ENCODE measurements around the gene CRIM1. TPM values are rescaled to one million over a fixed set of nuclear protein-coding genes. Genes with fewer than 3 reads are reported as not detected.

Gene CRIM1
- total RNA-seq, 2 experiments from 2014 or later: 1.8 to 2.3 TPM

- Mint-ChIP-seq H3K4me1 (no peaks in the 10 kb centered on the region), H3K36me3 (ENCODE audit: low read depth) (no peaks in the 10 kb centered on the region), H3K27me3 (no peaks in the 10 kb centered on the region), H3K4me3 (no peak overlapping the region), H3K27ac (no peak overlapping the region), H3K9me3 (no peaks in the 10 kb centered on the region)
- ChIA-PET CTCF (no interaction called here), POLR2A (no interaction called here)
- DNase-seq: no peak
Observed at GRCh38 chr2:36466135-36466534, 110.6 kb downstream of the CRIM1 start.

GRCh38 chr2:36468463-36469105 is 113.0 kb downstream of the CRIM1 start:
- Mint-ChIP-seq H3K4me1 (no peaks in the 10 kb centered on the region), H3K4me3 (no peak overlapping the region), H3K36me3 (ENCODE audit: low read depth) (no peaks in the 10 kb centered on the region), H3K9me3 (no peaks in the 10 kb centered on the region), H3K27ac (no peak overlapping the region), H3K27me3 (no peaks in the 10 kb centered on the region)
- ChIA-PET POLR2A (no interaction called here), CTCF (no interaction called here)
- DNase-seq: no peak

- Mint-ChIP-seq H3K9me3 (no peaks in the 10 kb centered on the region), H3K36me3 (ENCODE audit: low read depth) (no peaks in the 10 kb centered on the region), H3K27ac (no peak overlapping the region), H3K4me1 (no peaks in the 10 kb centered on the region), H3K27me3 (no peaks in the 10 kb centered on the region), H3K4me3 (no peak overlapping the region)
- ChIA-PET CTCF (no interaction called here), POLR2A (no interaction called here)
- no peak for DNase-seq
Observed at GRCh38 chr2:36469106-36469477, 113.5 kb downstream of the CRIM1 start.

- Mint-ChIP-seq H3K36me3 (ENCODE audit: low read depth) (no peaks in the 10 kb centered on the region), H3K27me3 (no peaks in the 10 kb centered on the region), H3K4me1 (no peaks in the 10 kb centered on the region), H3K27ac (no peak overlapping the region), H3K9me3 (peaks cover under 1% of the 10 kb centered on the region), H3K4me3 (no peak overlapping the region)
- POLR2A ChIA-PET: no interaction called here
- CTCF ChIA-PET: no interaction called here
- DNase-seq: no peak
Observed at GRCh38 chr2:36469710-36470109, 114.1 kb downstream of the CRIM1 start.

GRCh38 chr2:36473230-36473629 is 117.7 kb downstream of the CRIM1 start:
- ChIA-PET POLR2A (no interaction called here), CTCF (interaction anchor here (0.9 kb wide), 1 partner anchor 17 kb away, joined by 3 read pairs; no protein-coding TSS in a partner anchor)
- no peak overlapping the region for H3K27ac Mint-ChIP-seq
- H3K4me1 Mint-ChIP-seq: no peaks in the 10 kb centered on the region
- H3K36me3 Mint-ChIP-seq (ENCODE audit: low read depth): peaks cover 1% of the 10 kb centered on the region
- no peak for DNase-seq
- H3K4me3 Mint-ChIP-seq: no peak overlapping the region
- peaks cover 11% of the 10 kb centered on the region for H3K9me3 Mint-ChIP-seq
- H3K27me3 Mint-ChIP-seq: no peaks in the 10 kb centered on the region

- DNase-seq: no peak
- POLR2A ChIA-PET: no interaction called here
- Mint-ChIP-seq H3K36me3 (ENCODE audit: low read depth) (peaks cover 1% of the 10 kb centered on the region), H3K9me3 (peaks cover 14% of the 10 kb centered on the region), H3K4me3 (no peak overlapping the region), H3K27ac (no peak overlapping the region), H3K4me1 (no peaks in the 10 kb centered on the region), H3K27me3 (no peaks in the 10 kb centered on the region)
- CTCF ChIA-PET: no interaction called here
Observed at GRCh38 chr2:36476411-36476810, 120.8 kb downstream of the CRIM1 start.

- peaks cover 1% of the 10 kb centered on the region for H3K36me3 Mint-ChIP-seq (ENCODE audit: low read depth)
- no peak overlapping the region for H3K4me3 Mint-ChIP-seq
- H3K27ac Mint-ChIP-seq: no peak overlapping the region
- ChIA-PET POLR2A (no interaction called here), CTCF (no interaction called here)
- H3K4me1 Mint-ChIP-seq: no peaks in the 10 kb centered on the region
- no peak for DNase-seq
- peaks cover 14% of the 10 kb centered on the region for H3K9me3 Mint-ChIP-seq
- no peaks in the 10 kb centered on the region for H3K27me3 Mint-ChIP-seq
Observed at GRCh38 chr2:36477315-36477714, 121.7 kb downstream of the CRIM1 start.

GRCh38 chr2:36477746-36478145 is 122.2 kb downstream of the CRIM1 start:
- ChIA-PET POLR2A (no interaction called here), CTCF (no interaction called here)
- peaks cover 1% of the 10 kb centered on the region for H3K36me3 Mint-ChIP-seq (ENCODE audit: low read depth)
- peaks cover 14% of the 10 kb centered on the region for H3K9me3 Mint-ChIP-seq
- H3K4me3 Mint-ChIP-seq: no peak overlapping the region
- H3K27ac Mint-ChIP-seq: no peak overlapping the region
- H3K4me1 Mint-ChIP-seq: no peaks in the 10 kb centered on the region
- H3K27me3 Mint-ChIP-seq: no peaks in the 10 kb centered on the region
- no peak for DNase-seq

- ChIA-PET CTCF (no interaction called here), POLR2A (no interaction called here)
- H3K9me3 Mint-ChIP-seq: peaks cover 14% of the 10 kb centered on the region
- no peak overlapping the region for H3K4me3 Mint-ChIP-seq
- DNase-seq: no peak
- H3K4me1 Mint-ChIP-seq: no peaks in the 10 kb centered on the region
- H3K36me3 Mint-ChIP-seq (ENCODE audit: low read depth): peaks cover 1% of the 10 kb centered on the region
- H3K27me3 Mint-ChIP-seq: no peaks in the 10 kb centered on the region
- no peak overlapping the region for H3K27ac Mint-ChIP-seq
Observed at GRCh38 chr2:36478332-36478738, 122.8 kb downstream of the CRIM1 start.

- no peak for DNase-seq
- ChIA-PET POLR2A (no interaction called here), CTCF (no interaction called here)
- Mint-ChIP-seq H3K27ac (no peak overlapping the region), H3K4me1 (no peaks in the 10 kb centered on the region), H3K27me3 (no peaks in the 10 kb centered on the region), H3K9me3 (peaks cover 14% of the 10 kb centered on the region), H3K36me3 (ENCODE audit: low read depth) (peaks cover 1% of the 10 kb centered on the region), H3K4me3 (no peak overlapping the region)
Observed at GRCh38 chr2:36478999-36479398, 123.4 kb downstream of the CRIM1 start.

- CTCF ChIA-PET: no interaction called here
- Mint-ChIP-seq H3K4me1 (no peaks in the 10 kb centered on the region), H3K4me3 (no peak overlapping the region), H3K27me3 (no peaks in the 10 kb centered on the region), H3K9me3 (peaks cover 14% of the 10 kb centered on the region), H3K36me3 (ENCODE audit: low read depth) (peaks cover 1% of the 10 kb centered on the region), H3K27ac (no peak overlapping the region)
- POLR2A ChIA-PET: no interaction called here
- DNase-seq: no peak
Observed at GRCh38 chr2:36479406-36479805, 123.8 kb downstream of the CRIM1 start.

- Mint-ChIP-seq H3K4me3 (no peak overlapping the region), H3K27me3 (no peaks in the 10 kb centered on the region), H3K9me3 (peaks cover 11% of the 10 kb centered on the region), H3K27ac (no peak overlapping the region), H3K36me3 (ENCODE audit: low read depth) (peaks cover 1% of the 10 kb centered on the region), H3K4me1 (no peaks in the 10 kb centered on the region)
- no peak for DNase-seq
- CTCF ChIA-PET: no interaction called here
- POLR2A ChIA-PET: no interaction called here
Observed at GRCh38 chr2:36480028-36480427, 124.5 kb downstream of the CRIM1 start.

GRCh38 chr2:36480636-36481035 is 125.1 kb downstream of the CRIM1 start:
- no peak for DNase-seq
- Mint-ChIP-seq H3K36me3 (ENCODE audit: low read depth) (no peaks in the 10 kb centered on the region), H3K27ac (no peak overlapping the region), H3K27me3 (no peaks in the 10 kb centered on the region), H3K4me3 (no peak overlapping the region), H3K9me3 (peaks cover 8% of the 10 kb centered on the region), H3K4me1 (no peaks in the 10 kb centered on the region)
- CTCF ChIA-PET: no interaction called here
- POLR2A ChIA-PET: no interaction called here

- peaks cover 8% of the 10 kb centered on the region for H3K9me3 Mint-ChIP-seq
- no peak overlapping the region for H3K27ac Mint-ChIP-seq
- H3K4me1 Mint-ChIP-seq: no peaks in the 10 kb centered on the region
- no peak overlapping the region for H3K4me3 Mint-ChIP-seq
- DNase-seq: no peak
- CTCF ChIA-PET: interaction anchor here (1.2 kb wide), 1 partner anchor 9 kb away, joined by 3 read pairs; no protein-coding TSS in a partner anchor
- no peaks in the 10 kb centered on the region for H3K36me3 Mint-ChIP-seq (ENCODE audit: low read depth)
- no peaks in the 10 kb centered on the region for H3K27me3 Mint-ChIP-seq
- POLR2A ChIA-PET: no interaction called here
Observed at GRCh38 chr2:36481709-36482108, 126.1 kb downstream of the CRIM1 start.
